Type B pancreatic cell (in vitro differentiated cells): Measurements from ENCODE around the gene PIWIL4. TPM values are rescaled to one million over a fixed set of nuclear protein-coding genes. Genes with fewer than 3 reads are reported as not detected.
A peak's percentile ranks its signal among the peaks of the same experiment; 100 is the strongest.

Experiments
- DNase-seq: peaks from one replicate; pipeline ENCODE4 v3.0.0; 2021; ENCODE audit warnings: mixed read lengths; ENCODE audit not compliant: unreplicated experiment; ENCODE audit errors: extremely low spot score
- H3K27ac Mint-ChIP-seq: 2 replicates; pipeline ENCODE4 v1.8.0; 2021; ENCODE audit warnings: mild to moderate bottlenecking, mixed read lengths
- H3K27me3 Mint-ChIP-seq: 2 replicates; pipeline ENCODE4 v1.8.0; 2021; ENCODE audit warnings: mixed read lengths
- H3K36me3 Mint-ChIP-seq: 2 replicates; pipeline ENCODE4 v1.8.0; 2021; ENCODE audit warnings: mixed read lengths
- H3K4me1 Mint-ChIP-seq: one replicate; pipeline ENCODE4 v1.8.0; 2021; ENCODE audit warnings: mixed read lengths; ENCODE audit not compliant: unreplicated experiment
- H3K4me3 Mint-ChIP-seq: 2 replicates; pipeline ENCODE4 v1.8.0; 2021; ENCODE audit warnings: mild to moderate bottlenecking, mixed read lengths
- H3K9me3 Mint-ChIP-seq: 2 replicates; pipeline ENCODE4 v1.8.0; 2021; ENCODE audit warnings: mixed read lengths
- CTCF ChIP-seq: fragments of 200-600 bp; sonication (generic); conservative IDR thresholded peaks from 2 replicates; pipeline ENCODE4 v1.5.0; 2021; ENCODE audit warnings: antibody characterized with exemption, mild to moderate bottlenecking
- long read RNA-seq: library from polyadenylated mRNA; unstranded; transcript quantifications from one replicate; pipeline ENCODE4 v2.0.0, GENCODE V29; 2020
- total RNA-seq: library from RNA; stranded (reverse); gene quantifications from 2 replicates; pipeline ENCODE4 v1.2.1, GENCODE V29; 2021; ENCODE audit warnings: low replicate concordance

Gene PIWIL4
- 4.2 and 11.6 TPM in 2 replicates for total RNA-seq
- long read RNA-seq, partial matches to known transcripts = 9 of 57 reads
- long read RNA-seq, other reads (novel, unspliced or antisense) = 47 of 57 reads

- Mint-ChIP-seq H3K27me3 (no peaks in the 10 kb centered on the region), H3K36me3 (no peaks in the 10 kb centered on the region), H3K4me3 (no peak within 1 kb of the TSS), H3K27ac (no peak within 1 kb of the TSS), H3K9me3 (no peaks in the 10 kb centered on the region), H3K4me1 (peaks cover 7% of the 10 kb centered on the region)
- TF ChIP-seq CTCF = no peak
- DNase-seq = no peak
These were observed at the start of gene PIWIL4 for GRCh38 chr11:94567181-94567670. TSS of gene PIWIL4 (plus strand) at chr11:94567368. CDS start at chr11:94567519, 151 bp downstream.

GRCh38 chr11:94518300-94518699 lies 48.9 kb upstream of the PIWIL4 start:
- Mint-ChIP-seq H3K27me3 (peaks cover 16% of the 10 kb centered on the region), H3K36me3 (no peaks in the 10 kb centered on the region)
- TF ChIP-seq CTCF = no peak

DNA sequence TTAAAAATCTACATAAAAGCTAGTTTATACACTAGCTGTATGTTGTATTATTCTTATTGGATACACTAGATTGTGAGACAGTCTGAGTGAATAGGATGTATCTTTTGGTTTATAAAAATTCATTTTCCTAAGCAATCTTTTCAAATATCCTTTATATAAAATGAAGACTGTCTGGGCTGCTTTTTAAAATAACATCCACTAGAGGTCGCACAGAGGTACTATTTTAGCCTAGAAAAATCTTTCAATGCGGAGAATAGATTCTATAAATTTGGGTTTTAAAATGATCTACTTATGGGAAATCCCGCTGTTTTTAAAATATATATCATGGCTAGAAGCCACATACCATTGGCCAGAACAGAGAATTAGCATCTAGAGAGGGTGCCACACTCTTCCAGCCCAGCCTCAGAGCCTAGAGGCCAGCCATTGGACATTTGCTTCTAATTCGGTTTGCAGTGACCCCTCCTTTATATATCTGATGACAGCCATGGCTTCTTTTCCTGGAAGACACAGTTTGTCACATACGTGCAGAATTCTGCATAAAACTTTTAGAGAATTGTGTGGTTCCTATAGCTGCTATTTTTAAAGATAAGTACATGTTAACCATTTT lies 47.6 kb upstream of the PIWIL4 start:
- Mint-ChIP-seq H3K36me3 (no peaks in the 10 kb centered on the region), H3K27ac (no peak overlapping the region), H3K4me1 (no peaks in the 10 kb centered on the region), H3K27me3 (peaks cover 13% of the 10 kb centered on the region), H3K9me3 (no peaks in the 10 kb centered on the region), H3K4me3 (no peak overlapping the region)
- DNase-seq = no peak
- TF ChIP-seq CTCF = peak; percentile 85

More at GRCh38 chr11:94518300-94518699, 48.9 kb upstream of the PIWIL4 start:
- no peak for DNase-seq
- H3K4me1 Mint-ChIP-seq = no peaks in the 10 kb centered on the region
- no peak overlapping the region for H3K4me3 Mint-ChIP-seq
- no peak overlapping the region for H3K27ac Mint-ChIP-seq
- H3K9me3 Mint-ChIP-seq = no peaks in the 10 kb centered on the region

DNA sequence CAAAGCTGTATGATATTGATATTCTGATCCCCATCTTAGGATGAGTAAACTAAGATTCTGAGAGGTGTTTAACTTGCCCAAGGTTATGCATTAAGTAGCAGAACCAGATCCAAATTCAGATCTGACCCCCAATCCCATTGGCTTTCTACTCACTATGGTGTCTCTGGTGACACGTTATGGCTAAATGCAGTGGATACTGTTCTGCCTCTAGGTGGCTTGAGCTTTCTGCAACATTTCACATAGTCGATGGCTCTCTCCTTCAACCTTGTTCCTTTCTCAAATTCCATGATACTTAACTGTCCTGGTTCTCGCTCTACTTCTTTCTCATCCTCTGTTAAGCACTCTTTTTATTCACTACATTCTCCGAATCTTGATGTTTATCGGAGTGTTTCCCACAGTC lies 45.5 kb upstream of the PIWIL4 start:
- Mint-ChIP-seq H3K4me1 (peaks cover 10% of the 10 kb centered on the region), H3K9me3 (no peaks in the 10 kb centered on the region), H3K36me3 (no peaks in the 10 kb centered on the region), H3K4me3 (no peak overlapping the region), H3K27ac (no peak overlapping the region), H3K27me3 (no peaks in the 10 kb centered on the region)
- no peak for DNase-seq
- peak; percentile 59 for TF ChIP-seq CTCF

DNA sequence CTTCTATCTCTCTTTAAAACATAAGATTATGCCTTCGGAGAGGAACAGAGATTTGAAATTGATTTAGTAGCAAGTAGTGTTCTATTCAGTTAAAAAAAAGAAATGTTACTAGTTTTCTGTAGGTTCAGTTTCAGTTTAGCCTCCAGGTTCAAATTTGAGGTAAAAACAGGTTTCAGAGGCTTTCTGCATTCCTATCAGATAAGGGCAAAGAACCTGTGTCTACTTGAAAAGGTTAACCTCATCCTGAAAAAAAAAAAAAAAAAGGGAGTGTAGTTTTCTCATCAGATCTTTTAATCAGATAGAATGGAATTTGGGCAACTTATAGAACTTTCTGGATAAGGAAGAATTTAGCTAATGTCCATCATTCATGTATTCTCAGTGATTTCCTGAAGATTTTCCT lies 42.8 kb upstream of the PIWIL4 start:
- Mint-ChIP-seq H3K27me3 (no peaks in the 10 kb centered on the region), H3K9me3 (no peaks in the 10 kb centered on the region), H3K36me3 (no peaks in the 10 kb centered on the region), H3K4me3 (peak overlapping the region; percentile 27), H3K27ac (peak overlapping the region; percentile 68), H3K4me1 (peaks cover 17% of the 10 kb centered on the region)
- DNase-seq = no peak
- TF ChIP-seq CTCF = no peak
